Testis (tissue), 3 donors: ENCODE results near the gene GNB1L. TPM values are rescaled to one million over a fixed set of nuclear protein-coding genes. Genes with fewer than 3 reads are reported as not detected.

Source experiments
- DNase-seq: peaks from one replicate; pipeline ENCODE4 v3.0.0-alpha.2; 2019
- H3K27ac ChIP-seq, 2 donors: fragments of 200-600 bp; sonication (generic); one replicate each; pipeline ENCODE4 v1.5.1; 2019
- H3K27me3 ChIP-seq: fragments of 200-600 bp; sonication (generic); one replicate; pipeline ENCODE4 v1.5.1; 2019
- H3K36me3 ChIP-seq: fragments of 200-600 bp; sonication (generic); one replicate; pipeline ENCODE4 v1.5.1; 2017; ENCODE audit warnings: low read depth; ENCODE audit errors: missing control alignments
- H3K4me1 ChIP-seq: fragments of 200-600 bp; sonication (generic); one replicate; pipeline ENCODE4 v1.5.1; 2019
- H3K4me3 ChIP-seq, 2 donors: fragments of 200-600 bp; sonication (generic); one replicate each; pipeline ENCODE4 v1.5.1; 2017 to 2019
- H3K9me3 ChIP-seq: fragments of 200-600 bp; sonication (generic); one replicate; pipeline ENCODE4 v1.5.1; 2017
- POLR2A ChIP-seq: fragments of 450-650 bp; IDR thresholded peaks from one replicate; pipeline ENCODE4 v1.6.1; 2017; ENCODE audit warnings: antibody characterized with exemption, mild to moderate bottlenecking, moderate library complexity
- WGBS, 2 donors: methylation state at CpG; one replicate each; pipeline ENCODE4 v1.1.5; 2018; 5-methylcytosine and 5-hydroxymethylcytosine counted together
- intact Hi-C: fragments of 100-400 bp; cut with DNase I; formaldehyde crosslinking; loops from one replicate; pipeline ENCODE4 v1.15.1; 2023; ENCODE audit warnings: low total_unique reads
- polyA plus RNA-seq: library from polyadenylated mRNA; stranded (reverse); fragments of 350-450 nt; fragmentation: Illumina TruSeq; extraction: RNeasy Lipid Tissue Mini Kit (QIAGEN cat#74804); gene quantifications from one replicate; pipeline ENCODE4 v1.2.3, GENCODE V29; 2014; ENCODE audit warnings: low read depth, low replicate concordance; ENCODE audit not compliant: insufficient read depth
- total RNA-seq, 2 donors: library from RNA; depleted of rRNA; stranded (reverse); fragments of >200 nt; gene quantifications; one replicate each; pipeline ENCODE4 v1.2.3, GENCODE V29; 2016
- TF ChIP-seq, protein P1 (sequence below), 3 experiments: fragments of 450-650 bp in 2 of 3; fragments of 200-600 bp in 1 of 3; sonication (generic) in 1 of 3; IDR thresholded peaks; one replicate each; pipeline ENCODE4 v1.5.1; 2016 to 2019; ENCODE audit warnings: antibody characterized with exemption in 3 of 3, mild to moderate bottlenecking in 2 of 3, moderate library complexity in 1 of 3

Gene GNB1L
- total and polyA plus RNA-seq, 3 donors from 2014 or later: 5.5 to 6.9 (median 6.0) TPM

GRCh38 chr22:19761725-19762567, 92.7 kb downstream of the GNB1L start:
- Histone ChIP-seq H3K4me1 (peaks cover 2% of the 10 kb centered on the region), H3K4me3 (no peak overlapping the region), H3K27ac (no peak overlapping the region), H3K9me3 (no peaks in the 10 kb centered on the region), H3K27me3 (no peaks in the 10 kb centered on the region), H3K36me3 (no peaks in the 10 kb centered on the region)
- no peak for TF ChIP-seq POLR2A
- WGBS, 2 donors: 67 to 82% methylated on average over 20 to 33 of the region's 33 CpGs
- intact Hi-C loops: no loop called here
- DNase-seq: no peak

DNA sequence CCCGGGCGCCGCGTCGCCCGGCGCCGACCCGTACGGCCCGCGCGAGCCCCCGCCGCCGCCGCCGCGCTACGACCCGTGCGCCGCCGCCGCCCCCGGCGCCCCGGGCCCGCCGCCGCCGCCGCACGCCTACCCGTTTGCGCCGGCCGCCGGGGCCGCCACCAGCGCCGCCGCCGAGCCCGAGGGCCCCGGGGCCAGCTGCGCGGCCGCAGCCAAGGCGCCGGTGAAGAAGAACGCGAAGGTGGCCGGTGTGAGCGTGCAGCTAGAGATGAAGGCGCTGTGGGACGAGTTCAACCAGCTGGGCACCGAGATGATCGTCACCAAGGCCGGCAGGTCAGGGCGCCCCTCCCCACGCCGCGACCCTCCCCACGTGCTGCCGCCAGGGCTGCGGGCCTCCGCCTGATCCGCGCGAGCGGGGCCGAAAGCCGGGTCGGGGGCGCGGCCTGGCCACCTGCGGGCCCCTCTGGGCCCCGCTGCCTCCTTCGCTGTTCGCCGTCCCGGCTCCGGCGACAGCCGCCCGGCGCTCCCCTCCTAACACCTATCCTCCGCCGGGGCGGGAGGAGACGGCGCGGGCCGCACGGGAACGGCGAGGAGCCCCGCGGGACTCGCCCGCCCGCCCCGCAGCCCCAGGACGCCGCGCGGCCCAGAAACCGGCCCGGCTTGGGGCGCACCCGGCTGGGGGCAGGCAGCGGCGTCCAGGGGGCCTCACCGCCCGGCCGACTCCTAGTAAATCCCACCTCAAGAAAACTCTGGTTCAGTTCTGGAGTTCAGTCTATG, 93.5 kb downstream of the GNB1L start:
- intact Hi-C loops: no loop called here
- Histone ChIP-seq H3K36me3 (no peaks in the 10 kb centered on the region), H3K4me3 (peak overlapping the region in 1 of 2 donors; percentile 24)

DNA sequence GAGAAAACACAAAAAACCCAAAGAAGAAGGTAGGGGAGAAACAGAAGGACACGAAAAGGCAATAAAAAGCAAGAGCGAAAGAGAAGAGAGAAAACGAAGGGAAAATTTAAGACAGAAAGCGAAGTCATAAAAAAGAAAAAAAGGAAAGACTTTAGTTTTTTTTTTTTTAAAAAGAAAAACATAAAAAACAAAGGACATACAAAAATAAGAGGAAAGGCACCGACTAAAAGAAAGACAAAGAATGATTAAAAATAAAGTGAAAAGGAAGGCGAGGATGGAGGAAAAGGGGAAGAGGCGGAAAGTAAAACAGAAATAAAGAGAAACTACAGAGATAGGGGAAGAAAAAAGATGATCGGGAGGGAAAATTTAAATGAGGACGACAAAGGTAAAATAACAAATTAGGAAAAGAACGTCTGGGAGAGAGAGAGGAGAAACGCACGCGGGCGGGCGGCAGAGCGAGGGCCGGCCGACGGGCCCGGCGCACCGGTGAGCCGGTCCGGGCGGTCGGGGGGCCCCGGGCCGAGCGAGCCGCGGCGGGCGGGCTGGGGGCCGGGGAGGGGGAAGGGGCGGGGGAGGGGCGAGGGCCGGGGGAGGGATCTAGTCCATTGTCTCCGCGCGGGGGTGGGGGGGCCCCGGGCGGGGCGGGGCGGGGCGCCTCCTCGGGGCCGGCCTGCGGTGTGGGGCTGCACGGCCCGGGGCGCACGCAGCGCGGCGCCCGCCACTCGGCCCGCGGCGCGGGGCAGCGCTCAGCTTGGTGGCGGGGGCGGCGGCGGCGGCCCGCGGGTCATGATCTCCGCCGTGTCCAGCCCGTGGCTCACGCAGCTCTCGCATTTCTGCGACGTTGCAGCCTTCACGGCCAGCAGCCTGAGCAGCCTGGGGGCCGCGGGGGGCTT, 94.4 kb downstream of the GNB1L start, which contains the start of gene TBX1:
Gene TBX1 (plus strand): TSS at position 721 of the 893 bp plus-strand sequence. CDS start 66 bp downstream, at position 787.
- TF ChIP-seq POLR2A: no peak
- TF ChIP-seq, protein P1, sequence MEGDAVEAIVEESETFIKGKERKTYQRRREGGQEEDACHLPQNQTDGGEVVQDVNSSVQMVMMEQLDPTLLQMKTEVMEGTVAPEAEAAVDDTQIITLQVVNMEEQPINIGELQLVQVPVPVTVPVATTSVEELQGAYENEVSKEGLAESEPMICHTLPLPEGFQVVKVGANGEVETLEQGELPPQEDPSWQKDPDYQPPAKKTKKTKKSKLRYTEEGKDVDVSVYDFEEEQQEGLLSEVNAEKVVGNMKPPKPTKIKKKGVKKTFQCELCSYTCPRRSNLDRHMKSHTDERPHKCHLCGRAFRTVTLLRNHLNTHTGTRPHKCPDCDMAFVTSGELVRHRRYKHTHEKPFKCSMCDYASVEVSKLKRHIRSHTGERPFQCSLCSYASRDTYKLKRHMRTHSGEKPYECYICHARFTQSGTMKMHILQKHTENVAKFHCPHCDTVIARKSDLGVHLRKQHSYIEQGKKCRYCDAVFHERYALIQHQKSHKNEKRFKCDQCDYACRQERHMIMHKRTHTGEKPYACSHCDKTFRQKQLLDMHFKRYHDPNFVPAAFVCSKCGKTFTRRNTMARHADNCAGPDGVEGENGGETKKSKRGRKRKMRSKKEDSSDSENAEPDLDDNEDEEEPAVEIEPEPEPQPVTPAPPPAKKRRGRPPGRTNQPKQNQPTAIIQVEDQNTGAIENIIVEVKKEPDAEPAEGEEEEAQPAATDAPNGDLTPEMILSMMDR (IDR thresholded peaks at IDR 0.05): no peak
- WGBS, 2 donors: 4 to 8% methylated on average over 24 to 58 of the region's 79 CpGs
- Histone ChIP-seq H3K4me3 (peak within 1 kb of the TSS in 1 of 2 donors; percentile 24), H3K27me3 (no peaks in the 10 kb centered on the region), H3K36me3 (no peaks in the 10 kb centered on the region), H3K9me3 (no peaks in the 10 kb centered on the region), H3K27ac (no peak within 1 kb of the TSS), H3K4me1 (no peaks in the 10 kb centered on the region)
- DNase-seq: no peak
- intact Hi-C loops: no loop called here

More for the DNA sequence above, 93.5 kb downstream of the GNB1L start:
- Histone ChIP-seq H3K27me3 (no peaks in the 10 kb centered on the region), H3K9me3 (no peaks in the 10 kb centered on the region), H3K4me1 (no peaks in the 10 kb centered on the region), H3K27ac (no peak overlapping the region)
- 10 to 60% methylated on average over 2 to 112 of the region's 117 CpGs for WGBS, 2 donors
- no peak for DNase-seq
- no peak for TF ChIP-seq POLR2A
- TF ChIP-seq, protein P1 (IDR thresholded peaks at IDR 0.05): no peak

- no peaks in the 10 kb centered on the region for H3K4me1 ChIP-seq
- no peaks in the 10 kb centered on the region for H3K9me3 ChIP-seq
- no peak overlapping the region for H3K27ac ChIP-seq
- H3K27me3 ChIP-seq: no peaks in the 10 kb centered on the region
- 8 to 9% methylated on average over 16 to 17 of the region's 43 CpGs for WGBS, 2 donors
- H3K4me3 ChIP-seq: no peak overlapping the region
- TF ChIP-seq, protein P1 (IDR thresholded peaks at IDR 0.05): no peak
- no peak for TF ChIP-seq POLR2A
- no peak for DNase-seq
- intact Hi-C loops: no loop called here
- no peaks in the 10 kb centered on the region for H3K36me3 ChIP-seq
Observed at GRCh38 chr22:19759427-19760057, 95.1 kb downstream of the GNB1L start.
